ENCODE results near the gene MYO7A. TPM values are rescaled to one million over a fixed set of nuclear protein-coding genes. Genes with fewer than 3 reads are reported as not detected.
A peak's percentile ranks its signal among the peaks of the same experiment; 100 is the strongest.

Gene MYO7A
- total RNA-seq, 4 donors from 2014 or later = 0.15 to 4.0 (median 1.2) TPM

GRCh38 chr11:77187111-77187750 lies 59.2 kb downstream of the MYO7A start:
- H3K36me3 ChIP-seq = no peaks in the 10 kb centered on the region
- peaks cover 0 to 8% (median 0%) of the 10 kb centered on the region in 3 donors for H3K4me1 ChIP-seq
- WGBS, 2 donors = 82 to 87% methylated on average over 9 of the region's 9 CpGs
- intact Hi-C loops (cut with DNase I) = loop anchor here (5.0 kb wide), 1 partner anchor 60 kb away; the partner anchor contains the start of gene MYO7A
- DNase-seq = no peak
- H3K27ac ChIP-seq = no peak overlapping the region
- no peaks in the 10 kb centered on the region for H3K9me3 ChIP-seq
- TF ChIP-seq, protein P1, sequence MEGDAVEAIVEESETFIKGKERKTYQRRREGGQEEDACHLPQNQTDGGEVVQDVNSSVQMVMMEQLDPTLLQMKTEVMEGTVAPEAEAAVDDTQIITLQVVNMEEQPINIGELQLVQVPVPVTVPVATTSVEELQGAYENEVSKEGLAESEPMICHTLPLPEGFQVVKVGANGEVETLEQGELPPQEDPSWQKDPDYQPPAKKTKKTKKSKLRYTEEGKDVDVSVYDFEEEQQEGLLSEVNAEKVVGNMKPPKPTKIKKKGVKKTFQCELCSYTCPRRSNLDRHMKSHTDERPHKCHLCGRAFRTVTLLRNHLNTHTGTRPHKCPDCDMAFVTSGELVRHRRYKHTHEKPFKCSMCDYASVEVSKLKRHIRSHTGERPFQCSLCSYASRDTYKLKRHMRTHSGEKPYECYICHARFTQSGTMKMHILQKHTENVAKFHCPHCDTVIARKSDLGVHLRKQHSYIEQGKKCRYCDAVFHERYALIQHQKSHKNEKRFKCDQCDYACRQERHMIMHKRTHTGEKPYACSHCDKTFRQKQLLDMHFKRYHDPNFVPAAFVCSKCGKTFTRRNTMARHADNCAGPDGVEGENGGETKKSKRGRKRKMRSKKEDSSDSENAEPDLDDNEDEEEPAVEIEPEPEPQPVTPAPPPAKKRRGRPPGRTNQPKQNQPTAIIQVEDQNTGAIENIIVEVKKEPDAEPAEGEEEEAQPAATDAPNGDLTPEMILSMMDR (IDR thresholded peaks at IDR 0.05) = no peak
- TF ChIP-seq POLR2A (IDR thresholded peaks at IDR 0.05) = no peak
- H3K4me3 ChIP-seq = no peak overlapping the region
- peaks cover 0 to 4% (median 0%) of the 10 kb centered on the region in 4 donors for H3K27me3 ChIP-seq

GRCh38 chr11:77187776-77188632 lies 60.0 kb downstream of the MYO7A start:
- intact Hi-C loops (cut with DNase I) = loop anchor here (5.0 kb wide), 1 partner anchor 61 kb away; the partner anchor contains the start of gene MYO7A
- no peak for DNase-seq
- WGBS, 2 donors = 45 to 55% methylated on average over 6 to 7 of the region's 7 CpGs
- H3K27ac ChIP-seq = no peak overlapping the region
- no peaks in the 10 kb centered on the region for H3K36me3 ChIP-seq
- TF ChIP-seq POLR2A (IDR thresholded peaks at IDR 0.05) = no peak
- TF ChIP-seq, protein P1 (IDR thresholded peaks at IDR 0.05) = peak; percentile 58 to 92 (median 87)
- no peaks in the 10 kb centered on the region for H3K9me3 ChIP-seq
- H3K27me3 ChIP-seq = peaks cover 0 to 4% (median 0%) of the 10 kb centered on the region in 4 donors
- H3K4me1 ChIP-seq = peaks cover 0 to 9% (median 0%) of the 10 kb centered on the region in 3 donors
- H3K4me3 ChIP-seq = no peak overlapping the region

- H3K27me3 ChIP-seq = peaks cover 0 to 4% (median 0%) of the 10 kb centered on the region in 4 donors
- 65 to 69% methylated on average over 7 to 14 of the region's 18 CpGs for WGBS, 2 donors
- no peak for DNase-seq
- intact Hi-C loops (cut with DNase I) = loop anchor here (5.0 kb wide), 1 partner anchor 62 kb away; the partner anchor contains the start of gene MYO7A
- no peak overlapping the region for H3K27ac ChIP-seq
- no peaks in the 10 kb centered on the region for H3K36me3 ChIP-seq
- TF ChIP-seq, protein P1 (IDR thresholded peaks at IDR 0.05) = no peak
- TF ChIP-seq POLR2A (IDR thresholded peaks at IDR 0.05) = no peak
- no peaks in the 10 kb centered on the region for H3K9me3 ChIP-seq
- peaks cover 0 to 9% (median 0%) of the 10 kb centered on the region in 3 donors for H3K4me1 ChIP-seq
- H3K4me3 ChIP-seq = no peak overlapping the region
Measured at GRCh38 chr11:77188633-77189491, 60.8 kb downstream of the MYO7A start.

DNA sequence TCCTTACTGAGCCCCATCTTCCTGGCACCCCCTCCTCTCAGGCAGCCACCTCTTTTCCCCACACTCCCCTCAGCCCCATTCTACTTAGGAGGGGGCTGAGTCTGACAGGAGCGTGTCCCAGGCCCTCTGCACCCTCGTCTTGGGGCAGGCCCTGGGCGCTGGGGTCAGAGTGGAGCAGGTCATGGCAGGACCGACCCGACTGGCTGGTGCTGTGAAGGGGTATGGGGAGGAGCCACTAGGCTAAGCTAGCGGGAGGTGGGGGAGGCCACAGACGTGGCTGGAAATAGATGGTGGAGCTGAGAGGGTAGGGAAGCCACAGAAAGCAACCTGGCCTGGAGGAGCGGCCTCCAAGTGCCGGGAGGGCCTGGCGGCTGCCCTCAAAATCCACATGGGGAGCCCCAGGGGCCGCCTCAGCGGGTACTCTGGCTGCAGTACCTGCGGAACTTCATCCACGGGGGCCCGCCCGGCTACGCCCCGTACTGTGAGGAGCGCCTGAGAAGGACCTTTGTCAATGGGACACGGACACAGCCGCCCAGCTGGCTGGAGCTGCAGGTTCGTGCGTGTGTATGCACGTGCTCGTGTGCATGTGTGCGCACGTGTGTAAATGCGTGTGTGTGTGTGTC lies 61.7 kb downstream of the MYO7A start:
- peaks cover 0 to 9% (median 0%) of the 10 kb centered on the region in 3 donors for H3K4me1 ChIP-seq
- no peak for TF ChIP-seq POLR2A (IDR thresholded peaks at IDR 0.05)
- TF ChIP-seq, protein P1 (IDR thresholded peaks at IDR 0.05) = no peak
- no peaks in the 10 kb centered on the region for H3K9me3 ChIP-seq
- H3K36me3 ChIP-seq = no peaks in the 10 kb centered on the region
- H3K27ac ChIP-seq = no peak overlapping the region
- peaks cover 0 to 4% (median 0%) of the 10 kb centered on the region in 4 donors for H3K27me3 ChIP-seq
- 90 to 100% methylated on average over 1 to 18 of the region's 28 CpGs for WGBS, 2 donors
- intact Hi-C loops (cut with DNase I) = loop anchor here (5.0 kb wide), 2 partner anchors 62 to 358 kb away; partner anchors contain the start of gene MYO7A
- no peak for DNase-seq
- no peak overlapping the region for H3K4me3 ChIP-seq
